Measurements from ENCODE around the gene TMA7.
"Not testable (repeated sequence)": the region's sequence is repeated elsewhere in the genome, so short reads cannot be mapped to it uniquely, and the experiment has no call there.

TMA7 gene

DNA sequence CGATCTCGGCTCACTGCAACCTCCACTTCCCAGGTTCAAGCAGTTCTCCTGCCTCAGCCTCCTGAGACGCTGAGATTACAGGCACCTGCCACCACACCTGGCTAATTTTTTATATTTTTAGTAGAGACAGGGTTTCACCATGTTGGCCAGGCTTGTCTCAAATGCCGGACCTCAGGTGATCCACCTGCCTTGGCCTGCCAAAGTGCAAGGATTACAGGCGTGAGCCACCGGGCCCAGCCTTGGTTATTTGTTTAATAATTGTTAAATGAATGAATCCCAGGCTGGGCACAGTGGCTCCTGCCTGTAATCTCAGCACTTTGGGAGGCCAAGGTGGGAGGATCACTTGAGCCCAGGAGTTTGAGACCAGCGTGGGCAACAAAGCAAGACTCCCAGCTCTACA is 21.7 kb downstream of the TMA7 start:
- H3K4me1 ChIP-seq (ENCODE audit: control insufficient read depth, insufficient read depth, low read length, poor library complexity, severe bottlenecking) = peaks cover 16% of the 10 kb centered on the region
- not testable (repeated sequence) for H3K27ac ChIP-seq (ENCODE audit: low read depth, low read length, severe bottlenecking); H3K4me3 ChIP-seq (ENCODE audit: extremely low read depth, insufficient read depth, low read length, poor library complexity, severe bottlenecking); H3K9me3 ChIP-seq (ENCODE audit: control insufficient read depth, low read length)
- peaks cover 70% of the 10 kb centered on the region for H3K36me3 ChIP-seq (ENCODE audit: control insufficient read depth, insufficient read depth, low read length)
- WGBS, 2 experiments (ENCODE audit: insufficient coverage in 2 of 2) = 91 to 97% methylated on average over 4 to 6 of the region's 7 CpGs

DNA sequence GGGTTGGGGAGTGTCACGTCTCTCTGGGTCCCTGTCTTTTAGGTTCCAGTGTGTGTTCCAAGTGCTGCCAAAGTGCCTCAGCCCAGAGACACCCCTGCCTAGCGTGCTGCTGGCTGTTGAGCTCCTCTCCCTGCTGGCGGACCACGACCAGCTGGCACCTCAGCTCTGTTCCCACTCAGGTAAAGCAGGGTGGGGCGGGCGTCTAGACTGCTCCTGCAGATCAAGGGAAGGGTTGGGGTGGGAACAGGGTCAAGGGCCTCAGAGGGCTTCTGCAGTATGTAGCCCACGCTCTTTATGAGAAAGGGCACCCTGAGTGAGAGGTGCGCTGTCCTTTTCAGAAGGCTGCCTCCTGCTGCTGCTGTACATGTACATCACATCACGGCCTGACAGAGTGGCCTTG is 23.6 kb downstream of the TMA7 start:
- Histone ChIP-seq H3K9me3 (ENCODE audit: control insufficient read depth, low read length) (no peaks in the 10 kb centered on the region), H3K36me3 (ENCODE audit: control insufficient read depth, insufficient read depth, low read length) (peaks cover 74% of the 10 kb centered on the region)

GRCh38 chr3:48464713-48465221 is 24.7 kb downstream of the TMA7 start:
- WGBS, 2 experiments (ENCODE audit: insufficient coverage in 2 of 2) = 96% methylated on average over 17 of the region's 17 CpGs
- H3K27ac ChIP-seq (ENCODE audit: low read depth, low read length, severe bottlenecking) = peak overlapping the region; percentile 100
- peaks cover 73% of the 10 kb centered on the region for H3K36me3 ChIP-seq (ENCODE audit: control insufficient read depth, insufficient read depth, low read length)
- H3K9me3 ChIP-seq (ENCODE audit: control insufficient read depth, low read length) = no peaks in the 10 kb centered on the region
- no peak overlapping the region for H3K4me3 ChIP-seq (ENCODE audit: extremely low read depth, insufficient read depth, low read length, poor library complexity, severe bottlenecking)
- peaks cover 20% of the 10 kb centered on the region for H3K4me1 ChIP-seq (ENCODE audit: control insufficient read depth, insufficient read depth, low read length, poor library complexity, severe bottlenecking)

More for the DNA sequence above, 23.6 kb downstream of the TMA7 start:
- Histone ChIP-seq H3K27ac (ENCODE audit: low read depth, low read length, severe bottlenecking) (no peak overlapping the region), H3K4me3 (ENCODE audit: extremely low read depth, insufficient read depth, low read length, poor library complexity, severe bottlenecking) (no peak overlapping the region), H3K4me1 (ENCODE audit: control insufficient read depth, insufficient read depth, low read length, poor library complexity, severe bottlenecking) (peaks cover 20% of the 10 kb centered on the region)
- 91 to 93% methylated on average over 8 to 9 of the region's 9 CpGs for WGBS, 2 experiments (ENCODE audit: insufficient coverage in 2 of 2)

DNA sequence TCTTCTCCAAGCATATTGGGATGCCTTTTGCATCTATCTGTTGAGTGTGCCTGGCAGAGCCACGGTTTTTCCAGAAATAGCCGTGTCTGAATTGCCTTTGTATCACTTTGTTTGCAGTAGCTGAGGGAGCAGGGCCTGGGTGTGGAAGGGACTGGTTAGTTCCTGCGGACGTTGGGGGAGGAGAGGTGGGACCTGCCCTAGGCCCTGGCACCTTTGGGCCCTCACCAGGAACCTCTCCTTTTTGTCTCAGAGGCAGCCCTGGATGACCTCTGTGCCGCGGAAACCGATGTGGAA is 25.1 kb downstream of the TMA7 start:
- no peaks in the 10 kb centered on the region for H3K9me3 ChIP-seq (ENCODE audit: control insufficient read depth, low read length)
- H3K4me3 ChIP-seq (ENCODE audit: extremely low read depth, insufficient read depth, low read length, poor library complexity, severe bottlenecking) = no peak overlapping the region
- H3K4me1 ChIP-seq (ENCODE audit: control insufficient read depth, insufficient read depth, low read length, poor library complexity, severe bottlenecking) = peaks cover 20% of the 10 kb centered on the region
- peaks cover 73% of the 10 kb centered on the region for H3K36me3 ChIP-seq (ENCODE audit: control insufficient read depth, insufficient read depth, low read length)
- 28 to 62% methylated on average over 4 to 7 of the region's 7 CpGs for WGBS, 2 experiments (ENCODE audit: insufficient coverage in 2 of 2)
- H3K27ac ChIP-seq (ENCODE audit: low read depth, low read length, severe bottlenecking) = peak overlapping the region; percentile 100

DNA sequence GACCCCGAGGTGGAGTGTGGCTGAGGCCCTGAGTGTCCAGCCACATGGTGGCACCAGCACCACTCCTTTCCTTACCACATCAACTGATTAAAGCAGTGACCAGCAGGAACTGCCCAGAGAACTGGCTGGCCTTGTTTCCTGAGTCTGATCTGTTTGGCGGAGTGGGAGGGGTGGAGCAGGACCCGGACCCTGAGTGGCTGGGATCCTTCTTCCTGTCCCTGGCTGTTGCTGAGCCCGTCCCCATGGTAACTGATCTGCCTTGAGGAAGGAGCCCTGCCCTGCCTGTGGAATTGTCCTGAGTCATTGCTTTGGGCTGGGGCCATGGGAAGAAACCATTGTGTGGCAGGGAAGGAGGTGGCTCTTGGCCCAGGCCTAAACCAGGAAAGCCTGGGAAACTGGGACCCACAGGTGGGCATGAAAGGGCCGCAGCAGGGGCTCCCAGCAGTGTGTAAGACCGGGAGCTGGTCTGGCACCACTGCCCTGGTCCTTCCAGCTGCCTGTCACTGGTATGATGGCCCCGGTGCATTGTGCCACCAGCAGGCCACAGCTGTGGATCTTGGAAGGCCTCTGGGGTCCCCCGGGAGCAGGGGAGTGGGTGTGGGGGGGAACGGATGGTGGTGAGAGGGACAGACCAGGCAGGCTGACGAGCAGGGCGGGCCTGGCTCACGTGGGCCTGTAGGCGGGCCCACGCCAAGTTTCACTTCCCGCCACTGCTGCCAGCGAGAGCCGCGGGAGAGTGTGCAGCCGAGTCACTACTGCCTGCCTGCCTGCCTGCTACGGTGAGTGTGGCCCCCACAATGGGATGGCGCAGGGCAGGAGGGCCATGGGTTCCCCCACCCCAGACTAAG is 25.7 kb downstream of the TMA7 start:
- WGBS, 2 experiments (ENCODE audit: insufficient coverage in 2 of 2) = 58 to 61% methylated on average over 13 to 20 of the region's 21 CpGs
- H3K4me1 ChIP-seq (ENCODE audit: control insufficient read depth, insufficient read depth, low read length, poor library complexity, severe bottlenecking) = peaks cover 23% of the 10 kb centered on the region
- peak overlapping the region; percentile 100 for H3K27ac ChIP-seq (ENCODE audit: low read depth, low read length, severe bottlenecking)
- peaks cover 71% of the 10 kb centered on the region for H3K36me3 ChIP-seq (ENCODE audit: control insufficient read depth, insufficient read depth, low read length)
- no peaks in the 10 kb centered on the region for H3K9me3 ChIP-seq (ENCODE audit: control insufficient read depth, low read length)
- peak overlapping the region; percentile 1 for H3K4me3 ChIP-seq (ENCODE audit: extremely low read depth, insufficient read depth, low read length, poor library complexity, severe bottlenecking)

GRCh38 chr3:48466386-48467109 is 26.5 kb downstream of the TMA7 start:
- peaks cover 23% of the 10 kb centered on the region for H3K4me1 ChIP-seq (ENCODE audit: control insufficient read depth, insufficient read depth, low read length, poor library complexity, severe bottlenecking)
- peak overlapping the region; percentile 100 for H3K27ac ChIP-seq (ENCODE audit: low read depth, low read length, severe bottlenecking)
- no peaks in the 10 kb centered on the region for H3K9me3 ChIP-seq (ENCODE audit: control insufficient read depth, low read length)
- peaks cover 63% of the 10 kb centered on the region for H3K36me3 ChIP-seq (ENCODE audit: control insufficient read depth, insufficient read depth, low read length)
- no peak overlapping the region for H3K4me3 ChIP-seq (ENCODE audit: extremely low read depth, insufficient read depth, low read length, poor library complexity, severe bottlenecking)
- 92 to 95% methylated on average over 15 of the region's 19 CpGs for WGBS, 2 experiments (ENCODE audit: insufficient coverage in 2 of 2)

DNA sequence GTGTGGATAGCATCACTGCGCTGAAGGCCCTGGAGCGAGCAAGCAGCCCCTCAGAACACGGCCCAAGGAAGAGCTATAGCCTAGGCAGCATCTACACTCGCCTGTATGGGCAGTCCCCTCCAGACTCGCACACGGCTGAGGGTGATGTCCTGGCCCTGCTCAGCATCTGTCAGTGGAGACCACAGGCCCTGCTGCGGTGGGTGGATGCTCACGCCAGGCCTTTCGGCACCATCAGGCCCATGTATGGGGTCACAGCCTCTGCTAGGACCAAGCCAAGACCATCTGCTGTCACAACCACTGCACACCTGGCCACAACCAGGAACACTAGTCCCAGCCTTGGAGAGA is 27.0 kb downstream of the TMA7 start:
- no peak overlapping the region for H3K4me3 ChIP-seq (ENCODE audit: extremely low read depth, insufficient read depth, low read length, poor library complexity, severe bottlenecking)
- 93 to 99% methylated on average over 6 to 9 of the region's 9 CpGs for WGBS, 2 experiments (ENCODE audit: insufficient coverage in 2 of 2)

GRCh38 chr3:48467473-48468267 is 27.6 kb downstream of the TMA7 start:
- Histone ChIP-seq H3K36me3 (ENCODE audit: control insufficient read depth, insufficient read depth, low read length) (peaks cover 59% of the 10 kb centered on the region), H3K4me3 (ENCODE audit: extremely low read depth, insufficient read depth, low read length, poor library complexity, severe bottlenecking) (no peak overlapping the region), H3K9me3 (ENCODE audit: control insufficient read depth, low read length) (no peaks in the 10 kb centered on the region), H3K4me1 (ENCODE audit: control insufficient read depth, insufficient read depth, low read length, poor library complexity, severe bottlenecking) (peaks cover 27% of the 10 kb centered on the region), H3K27ac (ENCODE audit: low read depth, low read length, severe bottlenecking) (no peak overlapping the region)
- 94 to 100% methylated on average over 3 to 5 of the region's 7 CpGs for WGBS, 2 experiments (ENCODE audit: insufficient coverage in 2 of 2)

More for the DNA sequence above, 27.0 kb downstream of the TMA7 start:
- Histone ChIP-seq H3K36me3 (ENCODE audit: control insufficient read depth, insufficient read depth, low read length) (peaks cover 61% of the 10 kb centered on the region), H3K27ac (ENCODE audit: low read depth, low read length, severe bottlenecking) (peak overlapping the region; percentile 100), H3K4me1 (ENCODE audit: control insufficient read depth, insufficient read depth, low read length, poor library complexity, severe bottlenecking) (peaks cover 27% of the 10 kb centered on the region), H3K9me3 (ENCODE audit: control insufficient read depth, low read length) (no peaks in the 10 kb centered on the region)

- H3K4me1 ChIP-seq (ENCODE audit: control insufficient read depth, insufficient read depth, low read length, poor library complexity, severe bottlenecking) = peaks cover 30% of the 10 kb centered on the region
- no peak overlapping the region for H3K27ac ChIP-seq (ENCODE audit: low read depth, low read length, severe bottlenecking)
- 97 to 98% methylated on average over 8 of the region's 8 CpGs for WGBS, 2 experiments (ENCODE audit: insufficient coverage in 2 of 2)
- no peak overlapping the region for H3K4me3 ChIP-seq (ENCODE audit: extremely low read depth, insufficient read depth, low read length, poor library complexity, severe bottlenecking)
- peaks cover 57% of the 10 kb centered on the region for H3K36me3 ChIP-seq (ENCODE audit: control insufficient read depth, insufficient read depth, low read length)
- H3K9me3 ChIP-seq (ENCODE audit: control insufficient read depth, low read length) = no peaks in the 10 kb centered on the region
Measured at GRCh38 chr3:48468329-48468731, 28.3 kb downstream of the TMA7 start.

GRCh38 chr3:48469046-48469915 is 29.2 kb downstream of the TMA7 start:
- no peaks in the 10 kb centered on the region for H3K9me3 ChIP-seq (ENCODE audit: control insufficient read depth, low read length)
- peaks cover 50% of the 10 kb centered on the region for H3K36me3 ChIP-seq (ENCODE audit: control insufficient read depth, insufficient read depth, low read length)
- H3K4me1 ChIP-seq (ENCODE audit: control insufficient read depth, insufficient read depth, low read length, poor library complexity, severe bottlenecking) = peaks cover 33% of the 10 kb centered on the region
- H3K27ac ChIP-seq (ENCODE audit: low read depth, low read length, severe bottlenecking) = no peak overlapping the region
- no peak overlapping the region for H3K4me3 ChIP-seq (ENCODE audit: extremely low read depth, insufficient read depth, low read length, poor library complexity, severe bottlenecking)
- WGBS, 2 experiments (ENCODE audit: insufficient coverage in 2 of 2) = 96% methylated on average over 12 to 25 of the region's 29 CpGs
